ENCODE results near the gene ANKS3.

The ANKS3 gene

DNA sequence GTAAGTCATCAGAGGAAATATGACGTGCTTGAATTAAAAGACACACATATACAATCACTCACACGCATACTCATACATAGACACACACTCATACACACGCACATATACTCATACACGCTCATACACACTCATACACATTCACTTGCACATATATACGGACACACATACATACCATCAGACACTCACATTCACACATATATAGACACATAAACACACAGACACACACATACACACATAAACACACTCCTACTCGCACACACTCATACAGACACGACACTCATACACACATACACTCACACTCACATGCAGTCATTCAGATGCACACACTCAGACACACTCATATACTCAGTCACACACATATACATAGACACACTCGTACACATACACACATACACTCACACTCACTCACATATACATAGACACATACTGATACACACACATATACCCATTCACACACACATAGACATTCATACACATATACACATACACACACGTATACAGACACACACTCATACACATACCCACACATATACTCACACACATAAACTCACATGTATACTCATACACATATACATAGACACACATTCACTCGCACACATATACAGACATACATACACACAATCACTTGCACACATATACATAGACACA is 65.6 kb downstream of the ANKS3 start:
- no peak for TF ChIP-seq FOXK2 (IDR thresholded peaks at IDR 0.05)
- TF ChIP-seq, protein P1, sequence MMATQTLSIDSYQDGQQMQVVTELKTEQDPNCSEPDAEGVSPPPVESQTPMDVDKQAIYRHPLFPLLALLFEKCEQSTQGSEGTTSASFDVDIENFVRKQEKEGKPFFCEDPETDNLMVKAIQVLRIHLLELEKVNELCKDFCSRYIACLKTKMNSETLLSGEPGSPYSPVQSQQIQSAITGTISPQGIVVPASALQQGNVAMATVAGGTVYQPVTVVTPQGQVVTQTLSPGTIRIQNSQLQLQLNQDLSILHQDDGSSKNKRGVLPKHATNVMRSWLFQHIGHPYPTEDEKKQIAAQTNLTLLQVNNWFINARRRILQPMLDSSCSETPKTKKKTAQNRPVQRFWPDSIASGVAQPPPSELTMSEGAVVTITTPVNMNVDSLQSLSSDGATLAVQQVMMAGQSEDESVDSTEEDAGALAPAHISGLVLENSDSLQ (IDR thresholded peaks at IDR 0.05), result no peak
- no peak for TF ChIP-seq SP1 (IDR thresholded peaks at IDR 0.05)
- no peak for TF ChIP-seq L3MBTL2 (conservative IDR thresholded peaks at IDR 0.05)
- no peak for TF ChIP-seq ZNF384 (IDR thresholded peaks at IDR 0.05)
- no peak for TF ChIP-seq SUZ12 (IDR thresholded peaks at IDR 0.05)
- ChIA-PET POLR2A (no interaction called here), CTCF (no interaction called here)
- no peak for DNase-seq (ENCODE audit: extremely low spot score)

DNA sequence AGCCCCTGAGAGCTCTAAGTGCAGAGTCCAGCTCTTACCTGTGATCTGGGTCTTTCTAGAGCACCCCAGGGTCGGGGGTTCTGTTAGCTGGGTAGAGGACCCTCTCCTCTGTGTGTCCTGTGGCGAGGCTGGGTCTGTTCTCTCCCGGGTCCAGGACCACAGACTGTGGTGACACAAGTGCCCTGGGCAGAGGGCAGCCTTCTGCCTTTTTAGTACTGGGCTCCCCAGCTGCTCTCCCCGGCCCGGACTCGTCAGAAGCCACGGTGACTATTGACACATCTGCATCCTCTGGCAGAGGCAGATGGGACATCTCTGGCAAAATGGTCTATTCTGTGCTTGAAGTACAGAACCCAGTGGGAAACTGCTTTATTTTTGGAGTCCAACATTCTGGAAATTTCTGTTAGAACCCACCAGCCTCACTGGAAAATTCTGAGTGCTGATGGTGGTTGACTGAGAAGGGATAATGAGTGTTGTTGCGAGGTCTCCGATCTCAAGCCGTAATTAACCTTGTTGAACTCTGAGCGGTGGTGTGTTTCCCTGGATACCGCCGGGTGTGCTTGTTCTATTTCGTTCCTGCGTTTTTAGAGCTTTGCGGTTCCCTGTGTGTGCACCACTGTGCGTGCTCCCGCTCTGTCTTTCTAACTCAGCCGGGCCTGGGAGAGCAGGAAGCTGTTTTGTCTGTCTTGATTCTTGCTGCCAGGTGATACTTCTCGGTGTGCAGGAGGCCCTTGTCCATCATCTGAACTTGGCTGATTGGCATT is 66.7 kb downstream of the ANKS3 start:
- ChIA-PET POLR2A (no interaction called here), CTCF (no interaction called here)
- TF ChIP-seq ELF4 (IDR thresholded peaks at IDR 0.05) (no peak), FOXM1 (IDR thresholded peaks at IDR 0.05; ENCODE audit: borderline replicate concordance) (no peak), NFRKB (IDR thresholded peaks at IDR 0.05) (no peak), ZNF384 (IDR thresholded peaks at IDR 0.05) (no peak), FOXK2 (IDR thresholded peaks at IDR 0.05) (no peak), BHLHE40 (IDR thresholded peaks at IDR 0.05; ENCODE audit: borderline replicate concordance) (no peak), L3MBTL2 (conservative IDR thresholded peaks at IDR 0.05) (no peak), ARNT (IDR thresholded peaks at IDR 0.05) (no peak), SP1 (IDR thresholded peaks at IDR 0.05) (no peak), FOXA1 (IDR thresholded peaks at IDR 0.05) (no peak), LEF1 (IDR thresholded peaks at IDR 0.05; ENCODE audit: borderline replicate concordance) (no peak), SUZ12 (IDR thresholded peaks at IDR 0.05) (no peak), HDGF (IDR thresholded peaks at IDR 0.05; ENCODE audit: borderline replicate concordance) (no peak), TARDBP (IDR thresholded peaks at IDR 0.05) (no peak), CTBP1 (IDR thresholded peaks at IDR 0.05; ENCODE audit: borderline replicate concordance) (no peak)
- TF ChIP-seq, protein P1 (IDR thresholded peaks at IDR 0.05), result no peak
- DNase-seq (ENCODE audit: extremely low spot score), result no peak

DNA sequence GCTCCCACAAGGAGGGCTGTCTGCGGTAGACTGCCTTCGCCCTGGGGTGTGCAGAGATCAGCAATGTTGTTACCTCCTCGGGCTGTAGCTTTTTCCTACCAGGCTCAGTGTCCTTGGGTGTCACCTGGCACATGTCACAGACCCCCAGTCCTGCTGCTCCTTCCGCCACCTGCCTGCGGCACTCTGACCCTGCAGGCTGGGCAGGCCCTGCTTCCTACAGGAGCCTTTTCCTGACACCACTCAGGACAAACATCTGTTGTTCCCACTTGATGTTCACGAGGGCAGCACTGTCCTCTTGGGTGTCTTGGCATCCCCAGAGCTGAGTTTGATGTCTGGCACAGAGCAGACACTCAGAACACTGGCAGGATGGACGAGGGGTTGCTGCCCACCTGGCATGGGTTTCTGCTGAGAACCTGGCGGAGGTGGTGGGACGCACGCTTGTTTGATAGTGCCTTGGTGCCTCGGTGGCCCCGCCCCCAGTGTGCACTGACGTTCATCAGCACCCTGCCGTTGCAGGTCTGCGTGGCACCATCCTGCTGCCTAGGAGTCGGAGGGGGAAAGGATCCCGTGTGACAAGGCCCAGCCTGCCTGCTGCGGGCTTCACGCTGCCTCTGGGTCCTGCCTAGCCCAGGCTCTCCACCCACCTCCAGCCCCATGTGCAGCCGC is 67.4 kb downstream of the ANKS3 start:
- ChIA-PET POLR2A (no interaction called here), CTCF (no interaction called here)
- TF ChIP-seq HDGF (IDR thresholded peaks at IDR 0.05; ENCODE audit: borderline replicate concordance) (no peak), FOXK2 (IDR thresholded peaks at IDR 0.05) (no peak), BHLHE40 (IDR thresholded peaks at IDR 0.05; ENCODE audit: borderline replicate concordance) (no peak), L3MBTL2 (conservative IDR thresholded peaks at IDR 0.05) (no peak), ZNF384 (IDR thresholded peaks at IDR 0.05) (no peak), NFRKB (IDR thresholded peaks at IDR 0.05) (no peak), SUZ12 (IDR thresholded peaks at IDR 0.05) (no peak), SP1 (IDR thresholded peaks at IDR 0.05) (no peak), ARNT (IDR thresholded peaks at IDR 0.05) (no peak), LEF1 (IDR thresholded peaks at IDR 0.05; ENCODE audit: borderline replicate concordance) (no peak), CTBP1 (IDR thresholded peaks at IDR 0.05; ENCODE audit: borderline replicate concordance) (no peak)
- TF ChIP-seq, protein P1 (IDR thresholded peaks at IDR 0.05), result no peak

DNA sequence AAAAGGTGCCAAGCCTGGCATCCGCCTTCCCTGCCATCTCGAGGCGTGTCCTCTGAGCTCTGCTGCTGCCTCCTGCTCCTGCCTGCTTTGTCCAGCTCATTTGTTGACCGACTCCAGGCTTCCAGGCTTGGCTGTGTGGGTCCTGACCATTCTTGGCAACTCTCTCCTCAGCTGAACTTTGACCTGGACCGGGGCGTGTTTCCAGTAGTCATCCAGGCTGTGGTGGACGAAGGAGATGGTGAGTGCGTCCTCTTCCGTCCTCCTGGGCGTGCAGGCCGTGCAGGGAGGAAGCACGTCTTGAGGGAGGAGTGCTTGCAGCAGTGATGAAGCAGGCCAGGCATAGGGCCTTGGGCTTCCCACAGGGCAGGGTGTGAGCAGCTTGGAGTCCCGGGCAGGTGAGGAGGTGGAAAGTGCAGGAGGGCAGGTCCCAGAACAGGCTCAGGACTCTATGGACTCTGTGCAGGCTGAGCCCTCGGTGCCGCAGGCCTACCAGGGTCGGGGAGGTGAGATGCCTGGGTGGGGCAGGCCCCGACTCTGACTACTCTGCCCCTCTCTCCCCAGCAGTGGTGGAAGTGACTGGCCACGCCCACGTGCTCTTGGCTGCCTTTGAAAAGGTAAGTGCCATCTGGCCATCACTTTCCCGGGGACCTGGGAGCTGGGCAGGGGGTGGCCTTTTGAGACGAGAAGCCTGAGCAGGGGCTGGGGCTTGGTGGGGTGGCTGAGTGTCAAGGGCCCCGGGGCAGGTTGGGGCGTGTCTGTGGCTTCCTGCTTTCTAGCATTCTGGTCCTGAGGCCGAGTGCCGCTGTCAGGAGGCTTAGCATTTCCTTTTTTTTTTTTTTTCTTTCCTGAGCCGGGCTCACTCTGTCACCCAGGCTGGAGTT is 69.3 kb downstream of the ANKS3 start:
- POLR2A ChIA-PET, result no interaction called here
- TF ChIP-seq FOXA1 (IDR thresholded peaks at IDR 0.05) (no peak), LEF1 (IDR thresholded peaks at IDR 0.05; ENCODE audit: borderline replicate concordance) (no peak), TARDBP (IDR thresholded peaks at IDR 0.05) (no peak), ARNT (IDR thresholded peaks at IDR 0.05) (no peak)
- CTCF ChIA-PET, result no interaction called here
- no peak for DNase-seq (ENCODE audit: extremely low spot score)

More for the DNA sequence above, 67.4 kb downstream of the ANKS3 start:
- no peak for DNase-seq (ENCODE audit: extremely low spot score)

DNA sequence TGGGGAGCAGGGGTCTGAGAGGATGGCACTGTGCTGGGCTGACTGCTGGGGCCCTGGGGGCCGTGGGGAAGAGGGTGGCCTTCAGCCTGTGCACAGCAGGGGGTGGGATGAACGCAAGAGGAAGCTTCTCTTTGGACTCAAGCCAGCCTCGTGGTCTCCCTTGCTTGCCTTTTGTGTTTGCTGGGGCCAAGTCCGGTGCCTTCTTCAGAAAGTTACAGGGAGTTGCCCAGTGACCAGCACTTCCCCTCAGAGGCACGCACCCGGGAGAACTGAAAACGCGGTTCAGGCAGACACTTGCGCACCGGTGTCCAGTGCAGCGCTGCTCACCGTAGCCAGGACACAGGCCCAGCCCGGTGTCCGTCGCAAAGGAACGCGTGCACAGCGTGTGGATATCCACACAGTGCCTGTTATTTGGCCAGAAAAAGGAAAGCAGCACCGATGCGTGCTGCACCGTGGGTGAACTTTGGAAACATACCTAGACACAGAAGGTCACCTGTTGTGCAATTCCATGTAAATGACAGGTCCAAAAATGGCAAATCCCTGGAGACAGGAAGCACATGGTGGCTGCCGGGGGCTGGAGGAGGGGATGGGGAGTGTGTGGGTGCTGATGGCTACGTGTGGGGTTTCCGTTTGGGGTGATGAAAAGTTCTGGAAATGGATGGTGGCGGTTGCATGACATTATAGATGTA is 70.2 kb downstream of the ANKS3 start:
- POLR2A ChIA-PET, result no interaction called here
- CTCF ChIA-PET, result no interaction called here
- no peak for DNase-seq (ENCODE audit: extremely low spot score)
- TF ChIP-seq ARNT (IDR thresholded peaks at IDR 0.05) (no peak), FOXM1 (IDR thresholded peaks at IDR 0.05; ENCODE audit: borderline replicate concordance) (no peak), FOXA1 (IDR thresholded peaks at IDR 0.05) (no peak), SUZ12 (IDR thresholded peaks at IDR 0.05) (no peak), BHLHE40 (IDR thresholded peaks at IDR 0.05; ENCODE audit: borderline replicate concordance) (no peak), SP1 (IDR thresholded peaks at IDR 0.05) (no peak), LEF1 (IDR thresholded peaks at IDR 0.05; ENCODE audit: borderline replicate concordance) (no peak), ZNF384 (IDR thresholded peaks at IDR 0.05) (no peak), TARDBP (IDR thresholded peaks at IDR 0.05) (no peak), CTBP1 (IDR thresholded peaks at IDR 0.05; ENCODE audit: borderline replicate concordance) (no peak), FOXK2 (IDR thresholded peaks at IDR 0.05) (no peak), NFRKB (IDR thresholded peaks at IDR 0.05) (no peak), HDGF (IDR thresholded peaks at IDR 0.05; ENCODE audit: borderline replicate concordance) (no peak), L3MBTL2 (conservative IDR thresholded peaks at IDR 0.05) (no peak)
- TF ChIP-seq, protein P1 (IDR thresholded peaks at IDR 0.05), result no peak

All from HEK293T (cell line).